Vagina (tissue), 2 donors: ENCODE results near the gene SLC35B4.

Source experiments
- POLR2A ChIP-seq, 2 donors: fragments of 450-650 bp; IDR thresholded peaks; one replicate each; pipeline ENCODE4 v1.6.1; 2017; ENCODE audit warnings: antibody characterized with exemption in 2 of 2, mild to moderate bottlenecking in 2 of 2, moderate library complexity in 2 of 2
- TF ChIP-seq, protein P1 (sequence below), 3 experiments: fragments of 450-650 bp in 2 of 3; fragments of 200-600 bp in 1 of 3; sonication (generic) in 1 of 3; IDR thresholded peaks; one replicate each; pipeline ENCODE4 v1.5.1; 2017 to 2019; ENCODE audit warnings: antibody characterized with exemption in 3 of 3, mild to moderate bottlenecking in 2 of 3, moderate library complexity in 2 of 3

GRCh38 chr7:134276951-134277350 is 39.8 kb downstream of the SLC35B4 start:
- no peak for TF ChIP-seq POLR2A (IDR thresholded peaks at IDR 0.05)
- TF ChIP-seq, protein P1, sequence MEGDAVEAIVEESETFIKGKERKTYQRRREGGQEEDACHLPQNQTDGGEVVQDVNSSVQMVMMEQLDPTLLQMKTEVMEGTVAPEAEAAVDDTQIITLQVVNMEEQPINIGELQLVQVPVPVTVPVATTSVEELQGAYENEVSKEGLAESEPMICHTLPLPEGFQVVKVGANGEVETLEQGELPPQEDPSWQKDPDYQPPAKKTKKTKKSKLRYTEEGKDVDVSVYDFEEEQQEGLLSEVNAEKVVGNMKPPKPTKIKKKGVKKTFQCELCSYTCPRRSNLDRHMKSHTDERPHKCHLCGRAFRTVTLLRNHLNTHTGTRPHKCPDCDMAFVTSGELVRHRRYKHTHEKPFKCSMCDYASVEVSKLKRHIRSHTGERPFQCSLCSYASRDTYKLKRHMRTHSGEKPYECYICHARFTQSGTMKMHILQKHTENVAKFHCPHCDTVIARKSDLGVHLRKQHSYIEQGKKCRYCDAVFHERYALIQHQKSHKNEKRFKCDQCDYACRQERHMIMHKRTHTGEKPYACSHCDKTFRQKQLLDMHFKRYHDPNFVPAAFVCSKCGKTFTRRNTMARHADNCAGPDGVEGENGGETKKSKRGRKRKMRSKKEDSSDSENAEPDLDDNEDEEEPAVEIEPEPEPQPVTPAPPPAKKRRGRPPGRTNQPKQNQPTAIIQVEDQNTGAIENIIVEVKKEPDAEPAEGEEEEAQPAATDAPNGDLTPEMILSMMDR (IDR thresholded peaks at IDR 0.05): no peak
